Ishikawa (cell line): ENCODE measurements around the gene SSMEM1.

ENCODE experiments used
- CEBPB ChIP-seq: IDR thresholded peaks from 2 replicates; pipeline ENCODE4 v1.6.1; 2012
- CREB1 ChIP-seq: IDR thresholded peaks from 2 replicates; pipeline ENCODE4 v1.6.1; 2012; ENCODE audit warnings: low read depth
- EGR1 ChIP-seq: IDR thresholded peaks from 2 replicates; pipeline ENCODE4 v1.6.1; 2012
- EP300 ChIP-seq: IDR thresholded peaks from 2 replicates; pipeline ENCODE4 v1.6.1; 2012; ENCODE audit warnings: borderline replicate concordance
- FOXM1 ChIP-seq: IDR thresholded peaks from 2 replicates; pipeline ENCODE4 v1.6.1; 2012; ENCODE audit warnings: low read depth, borderline replicate concordance
- MAX ChIP-seq: IDR thresholded peaks from 2 replicates; pipeline ENCODE4 v1.6.1; 2012
- NFIC ChIP-seq: IDR thresholded peaks from 2 replicates; pipeline ENCODE4 v1.6.1; 2012
- RAD21 ChIP-seq: IDR thresholded peaks from 2 replicates; pipeline ENCODE4 v1.6.1; 2012; ENCODE audit warnings: low read depth
- REST ChIP-seq: IDR thresholded peaks from 2 replicates; pipeline ENCODE4 v1.6.1; 2012; ENCODE audit warnings: low read depth, mild to moderate bottlenecking
- TAF1 ChIP-seq: IDR thresholded peaks from 2 replicates; pipeline ENCODE4 v1.6.1; 2012; ENCODE audit warnings: low read depth, mild to moderate bottlenecking
- TCF12 ChIP-seq: IDR thresholded peaks from 2 replicates; pipeline ENCODE4 v1.6.1; 2012; ENCODE audit warnings: low read depth
- TEAD4 ChIP-seq: IDR thresholded peaks from 2 replicates; pipeline ENCODE4 v1.6.1; 2012
- USF1 ChIP-seq: IDR thresholded peaks from 2 replicates; pipeline ENCODE4 v1.6.1; 2012
- YY1 ChIP-seq: IDR thresholded peaks from 2 replicates; pipeline ENCODE4 v1.6.1; 2012; ENCODE audit warnings: low read depth
- ZBTB7A ChIP-seq: IDR thresholded peaks from 2 replicates; pipeline ENCODE4 v1.6.1; 2012; ENCODE audit warnings: low read depth

Gene SSMEM1

GRCh38 chr7:130216025-130216424 lies 8.4 kb downstream of the SSMEM1 start:
- TF ChIP-seq TCF12: no peak
- TF ChIP-seq EP300: no peak
- TF ChIP-seq CEBPB: no peak
- no peak for TF ChIP-seq MAX

- TF ChIP-seq NFIC (no peak), FOXM1 (no peak), RAD21 (no peak), YY1 (no peak), EP300 (no peak), MAX (no peak), TCF12 (no peak), TEAD4 (no peak), EGR1 (no peak), REST (no peak), ZBTB7A (no peak), TAF1 (no peak), USF1 (no peak), CREB1 (no peak), CEBPB (no peak)
Observed at GRCh38 chr7:130216750-130217149, 9.1 kb downstream of the SSMEM1 start.

- no peak for TF ChIP-seq EGR1
- TF ChIP-seq FOXM1: no peak
- no peak for TF ChIP-seq EP300
- no peak for TF ChIP-seq YY1
- no peak for TF ChIP-seq NFIC
- TF ChIP-seq USF1: no peak
- no peak for TF ChIP-seq TAF1
- TF ChIP-seq TCF12: no peak
- TF ChIP-seq RAD21: no peak
- TF ChIP-seq REST: no peak
- TF ChIP-seq TEAD4: no peak
- no peak for TF ChIP-seq CREB1
- TF ChIP-seq ZBTB7A: no peak
- TF ChIP-seq MAX: no peak
Observed at GRCh38 chr7:130218806-130219620, 11.4 kb downstream of the SSMEM1 start.

GRCh38 chr7:130219871-130220270 lies 12.2 kb downstream of the SSMEM1 start:
- TF ChIP-seq CREB1 (no peak), NFIC (no peak), MAX (no peak), RAD21 (no peak), YY1 (no peak), EP300 (no peak), TEAD4 (no peak), USF1 (no peak), CEBPB (no peak), EGR1 (no peak)

GRCh38 chr7:130221746-130222145 lies 14.1 kb downstream of the SSMEM1 start:
- TF ChIP-seq TAF1: no peak
- no peak for TF ChIP-seq USF1
- TF ChIP-seq FOXM1: no peak
- TF ChIP-seq ZBTB7A: no peak
- no peak for TF ChIP-seq EGR1
- no peak for TF ChIP-seq NFIC
- TF ChIP-seq CEBPB: no peak
- no peak for TF ChIP-seq TCF12
- TF ChIP-seq CREB1: no peak
- no peak for TF ChIP-seq MAX
- TF ChIP-seq REST: no peak
- no peak for TF ChIP-seq RAD21
- TF ChIP-seq TEAD4: no peak
